Measurements from ENCODE around the gene ARSG. TPM values are rescaled to one million over a fixed set of nuclear protein-coding genes. Genes with fewer than 3 reads are reported as not detected.

Gene ARSG
- total and polyA plus RNA-seq, 2 of the 13 experiments (the other 11 are each of a cell fraction or from before 2014, with no cell fraction given) = 3.7 to 15.2 TPM

- TF ChIP-seq ZBTB38 (CRISPR knock-in tag; IDR thresholded peaks at IDR 0.05) (peak; percentile 75), ZNF160 (CRISPR knock-in tag; IDR thresholded peaks at IDR 0.05) (no peak), SAFB2 (CRISPR knock-in tag; IDR thresholded peaks at IDR 0.05; ENCODE audit: borderline replicate concordance, low read depth) (peak; percentile 43; the same call in 1 of the 2 replicates), ZFP91 (CRISPR knock-in tag; IDR thresholded peaks at IDR 0.05; ENCODE audit: borderline replicate concordance) (peak; percentile 50; the same call in 1 of the 2 replicates), ZNF350 (CRISPR knock-in tag; IDR thresholded peaks at IDR 0.05; ENCODE audit: borderline replicate concordance, low read depth) (peak; percentile 80; the same call in 1 of the 2 replicates), SP5 (CRISPR knock-in tag; IDR thresholded peaks at IDR 0.05; ENCODE audit: borderline replicate concordance, low read depth) (peak; percentile 29; the same call in 1 of the 2 replicates), ZNF687 (CRISPR knock-in tag; IDR thresholded peaks at IDR 0.05) (peak; percentile 15; the same call in 1 of the 2 replicates), ZNF710 (CRISPR knock-in tag; IDR thresholded peaks at IDR 0.05; ENCODE audit: borderline replicate concordance) (peak; percentile 54; the same call in 1 of the 2 replicates), FOXA1 (IDR thresholded peaks at IDR 0.05) (peak; percentile 40; the same call in 1 of the 2 replicates), FOXA1 (CRISPR knock-in tag; IDR thresholded peaks at IDR 0.05) (peak; percentile 95), MIER2 (CRISPR knock-in tag; IDR thresholded peaks at IDR 0.05) (peak; percentile 48; the same call in 1 of the 2 replicates)
- TF ChIP-seq, protein P1, sequence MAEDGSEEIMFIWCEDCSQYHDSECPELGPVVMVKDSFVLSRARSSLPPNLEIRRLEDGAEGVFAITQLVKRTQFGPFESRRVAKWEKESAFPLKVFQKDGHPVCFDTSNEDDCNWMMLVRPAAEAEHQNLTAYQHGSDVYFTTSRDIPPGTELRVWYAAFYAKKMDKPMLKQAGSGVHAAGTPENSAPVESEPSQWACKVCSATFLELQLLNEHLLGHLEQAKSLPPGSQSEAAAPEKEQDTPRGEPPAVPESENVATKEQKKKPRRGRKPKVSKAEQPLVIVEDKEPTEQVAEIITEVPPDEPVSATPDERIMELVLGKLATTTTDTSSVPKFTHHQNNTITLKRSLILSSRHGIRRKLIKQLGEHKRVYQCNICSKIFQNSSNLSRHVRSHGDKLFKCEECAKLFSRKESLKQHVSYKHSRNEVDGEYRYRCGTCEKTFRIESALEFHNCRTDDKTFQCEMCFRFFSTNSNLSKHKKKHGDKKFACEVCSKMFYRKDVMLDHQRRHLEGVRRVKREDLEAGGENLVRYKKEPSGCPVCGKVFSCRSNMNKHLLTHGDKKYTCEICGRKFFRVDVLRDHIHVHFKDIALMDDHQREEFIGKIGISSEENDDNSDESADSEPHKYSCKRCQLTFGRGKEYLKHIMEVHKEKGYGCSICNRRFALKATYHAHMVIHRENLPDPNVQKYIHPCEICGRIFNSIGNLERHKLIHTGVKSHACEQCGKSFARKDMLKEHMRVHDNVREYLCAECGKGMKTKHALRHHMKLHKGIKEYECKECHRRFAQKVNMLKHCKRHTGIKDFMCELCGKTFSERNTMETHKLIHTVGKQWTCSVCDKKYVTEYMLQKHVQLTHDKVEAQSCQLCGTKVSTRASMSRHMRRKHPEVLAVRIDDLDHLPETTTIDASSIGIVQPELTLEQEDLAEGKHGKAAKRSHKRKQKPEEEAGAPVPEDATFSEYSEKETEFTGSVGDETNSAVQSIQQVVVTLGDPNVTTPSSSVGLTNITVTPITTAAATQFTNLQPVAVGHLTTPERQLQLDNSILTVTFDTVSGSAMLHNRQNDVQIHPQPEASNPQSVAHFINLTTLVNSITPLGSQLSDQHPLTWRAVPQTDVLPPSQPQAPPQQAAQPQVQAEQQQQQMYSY (CRISPR knock-in tag; IDR thresholded peaks at IDR 0.05) = 0 out of 2 replicates have a peak, but pooled peaks have one; percentile 34
These were observed 27.1 kb downstream of the ARSG start (continued) for GRCh38 chr17:68318103-68318991.
